Fibroblast of pulmonary artery (primary cell): Measurements from ENCODE around the gene DLG4.

Experiments used
- DNase-seq: peaks from one replicate; pipeline ENCODE4 v3.0.0-alpha.2; 2010; ENCODE audit warnings: low read depth
- H3K4me3 ChIP-seq: replicated peaks from 2 replicates; pipeline ENCODE4 v1.5.1; 2011; ENCODE audit warnings: low read depth, mild to moderate bottlenecking, control low read depth, low read length, moderate library complexity
- CTCF ChIP-seq: IDR thresholded peaks from 2 replicates; pipeline ENCODE4 v1.5.1; 2011; ENCODE audit warnings: mild to moderate bottlenecking, control low read depth, low read length, inconsistent platforms; ENCODE audit errors: missing control alignments

The DLG4 gene

GRCh38 chr17:7260651-7261378 lies 41.2 kb upstream of the DLG4 start:
- no peak for DNase-seq
- peak overlapping the region; percentile 40 for H3K4me3 ChIP-seq
- no peak for TF ChIP-seq CTCF

- H3K4me3 ChIP-seq = no peak overlapping the region
- no peak for DNase-seq
- TF ChIP-seq CTCF = no peak
Measured at GRCh38 chr17:7260151-7260550, 40.5 kb upstream of the DLG4 start.

GRCh38 chr17:7259555-7259889 lies 39.9 kb upstream of the DLG4 start:
- TF ChIP-seq CTCF = no peak
- no peak for DNase-seq
- H3K4me3 ChIP-seq = no peak overlapping the region

GRCh38 chr17:7258731-7259554 lies 39.3 kb upstream of the DLG4 start:
- H3K4me3 ChIP-seq = no peak overlapping the region
- no peak for TF ChIP-seq CTCF
- DNase-seq = peak; percentile 44

GRCh38 chr17:7256766-7257456 lies 37.3 kb upstream of the DLG4 start:
- no peak overlapping the region for H3K4me3 ChIP-seq
- no peak for TF ChIP-seq CTCF
- no peak for DNase-seq

- no peak for DNase-seq
- H3K4me3 ChIP-seq = no peak overlapping the region
- TF ChIP-seq CTCF = no peak
Measured at GRCh38 chr17:7254511-7254910, 34.9 kb upstream of the DLG4 start.
